Urothelium cell line (cell line): ENCODE measurements around the gene CYP1A2.

ENCODE experiments used
- DNase-seq: peaks from one replicate; pipeline ENCODE4 v3.0.0; 2011; ENCODE audit warnings: low spot score, mixed read lengths
- FAIRE-seq: peaks from 2 replicates; lab custom pipeline; 2011; peaks lifted over from hg19 to GRCh38; lab: Jason Lieb, UNC

CYP1A2 gene

GRCh38 chr15:74787251-74788041, 38.8 kb downstream of the CYP1A2 start:
- DNase-seq (peak; percentile 37), FAIRE-seq (no peak)

- DNase-seq (no peak), FAIRE-seq (no peak)
Observed at GRCh38 chr15:74788042-74788682, 39.5 kb downstream of the CYP1A2 start.

GRCh38 chr15:74788683-74789151, 40.1 kb downstream of the CYP1A2 start:
- DNase-seq (no peak), FAIRE-seq (no peak)

- DNase-seq (no peak), FAIRE-seq (no peak)
Observed at GRCh38 chr15:74789171-74789631, 40.6 kb downstream of the CYP1A2 start.

DNA sequence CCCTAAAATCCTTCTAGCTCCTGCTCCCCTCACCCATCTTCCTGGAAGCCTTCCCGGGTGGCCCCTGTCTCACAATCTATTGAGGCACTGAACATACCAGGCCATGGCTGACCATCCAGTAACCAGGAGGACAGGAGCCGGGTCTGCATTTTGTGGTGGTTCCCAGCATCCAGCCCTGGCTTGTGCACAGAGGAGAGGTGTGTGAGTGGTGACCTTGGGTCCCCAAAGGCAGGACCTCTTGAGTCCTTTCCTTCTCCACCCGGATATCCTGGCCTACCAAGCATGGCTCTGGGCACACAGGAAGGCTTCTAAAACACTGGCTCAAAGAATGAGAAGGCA, 41.1 kb downstream of the CYP1A2 start:
- FAIRE-seq (no peak), DNase-seq (no peak)

DNA sequence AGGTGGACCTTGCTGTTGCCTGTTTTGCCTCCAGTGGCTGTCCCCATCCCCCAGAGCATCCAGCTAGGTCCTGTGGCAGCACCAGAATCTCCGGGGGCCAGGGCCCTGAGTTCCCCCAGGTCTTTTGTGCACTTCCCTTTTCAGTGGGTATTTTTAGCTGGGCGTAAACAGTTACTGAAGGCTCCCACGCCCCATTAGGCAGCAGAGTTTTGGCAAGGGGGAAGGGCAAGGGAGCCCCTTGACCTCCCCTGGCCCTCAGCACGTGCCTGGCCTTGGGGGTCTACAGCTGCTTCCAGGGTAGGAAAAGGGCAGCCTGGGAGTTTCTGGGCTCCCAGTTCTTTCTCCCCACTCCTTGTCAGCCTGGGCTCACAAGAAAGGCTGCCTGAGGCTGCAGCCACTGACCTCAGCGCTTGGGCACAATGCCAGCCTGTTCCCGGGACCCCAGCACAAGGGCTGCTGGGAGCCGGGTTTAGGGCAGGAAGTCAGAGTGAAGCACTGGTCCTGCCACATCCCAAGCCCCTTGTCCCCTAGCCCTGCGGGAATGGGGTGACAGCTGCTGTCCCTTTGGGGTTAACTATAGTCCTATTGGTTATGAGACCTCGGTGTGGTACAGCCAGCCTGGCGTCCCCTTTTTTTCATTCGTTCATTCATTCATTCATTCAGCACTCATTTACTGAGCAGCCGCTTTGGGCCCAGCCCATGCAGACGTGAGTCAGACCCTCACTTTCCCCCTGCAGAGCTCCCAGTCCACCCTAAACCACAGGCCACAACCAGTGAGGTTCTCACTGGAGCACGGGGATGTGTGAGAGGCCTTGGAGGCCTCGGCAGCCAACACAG, 41.7 kb downstream of the CYP1A2 start:
- no peak for FAIRE-seq
- DNase-seq, result peak; percentile 38

GRCh38 chr15:74791007-74791406, 42.4 kb downstream of the CYP1A2 start:
- FAIRE-seq, result no peak
- no peak for DNase-seq

DNA sequence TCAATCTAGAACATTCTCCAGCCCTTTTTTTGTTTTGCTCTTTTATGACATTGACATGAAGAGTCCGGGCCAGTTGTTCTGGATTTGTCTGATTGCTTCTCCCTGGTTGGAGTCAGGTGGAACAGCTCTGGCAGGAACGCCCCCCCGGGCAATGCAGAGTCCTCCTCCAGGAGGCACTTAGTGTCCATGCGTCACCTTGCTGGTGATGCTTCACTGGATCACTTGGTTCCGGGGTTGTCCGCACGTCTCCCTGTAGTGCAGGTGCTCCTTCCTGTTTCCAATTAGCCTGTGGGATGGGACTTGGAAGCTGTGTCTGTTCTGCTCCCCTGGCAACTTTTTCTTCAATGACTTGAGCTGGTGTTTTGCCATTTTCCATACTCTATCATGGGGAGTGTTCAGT, 43.0 kb downstream of the CYP1A2 start:
- no peak for DNase-seq
- FAIRE-seq, result no peak

- no peak for FAIRE-seq
- DNase-seq, result no peak
Observed at GRCh38 chr15:74792227-74793016, 43.8 kb downstream of the CYP1A2 start.

GRCh38 chr15:74793135-74794028, 44.7 kb downstream of the CYP1A2 start:
- DNase-seq, result no peak
- no peak for FAIRE-seq

- no peak for DNase-seq
- no peak for FAIRE-seq
Observed at GRCh38 chr15:74794248-74794969, 45.8 kb downstream of the CYP1A2 start.

- DNase-seq, result no peak
- FAIRE-seq, result no peak
Observed at GRCh38 chr15:74794970-74795349, 46.3 kb downstream of the CYP1A2 start.

DNA sequence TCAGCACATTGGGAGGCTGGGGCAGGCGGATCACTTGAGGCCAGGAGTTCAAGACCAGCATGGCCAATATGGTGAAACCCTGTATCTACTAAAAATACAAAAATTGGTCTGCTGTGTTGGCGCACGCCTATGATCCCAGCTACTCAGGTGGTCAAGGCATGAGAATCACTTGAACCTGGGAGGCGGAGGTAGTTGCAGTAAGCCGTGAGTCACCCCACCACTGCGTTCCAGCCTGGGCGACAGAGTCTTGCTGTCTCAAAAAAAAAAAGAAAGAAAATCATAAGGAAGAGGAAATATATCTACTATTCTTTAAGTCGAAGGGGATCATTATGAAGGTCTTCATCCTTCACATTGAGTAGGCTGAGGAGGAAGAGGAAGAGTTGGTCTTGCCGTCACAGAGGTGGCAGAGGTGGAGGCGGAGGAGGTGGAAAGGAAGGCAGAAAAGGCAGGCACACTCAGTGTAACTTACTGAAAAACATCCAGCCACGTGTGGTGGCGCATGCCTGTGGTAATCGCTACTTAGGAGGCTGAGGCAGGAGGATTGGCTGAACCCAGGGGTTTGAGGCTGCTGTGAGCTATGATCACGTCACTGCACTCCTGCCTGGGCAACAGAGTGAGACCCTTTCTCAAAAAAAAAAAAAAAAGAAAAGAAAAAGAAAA, 47.5 kb downstream of the CYP1A2 start:
- DNase-seq (no peak), FAIRE-seq (no peak)

DNA sequence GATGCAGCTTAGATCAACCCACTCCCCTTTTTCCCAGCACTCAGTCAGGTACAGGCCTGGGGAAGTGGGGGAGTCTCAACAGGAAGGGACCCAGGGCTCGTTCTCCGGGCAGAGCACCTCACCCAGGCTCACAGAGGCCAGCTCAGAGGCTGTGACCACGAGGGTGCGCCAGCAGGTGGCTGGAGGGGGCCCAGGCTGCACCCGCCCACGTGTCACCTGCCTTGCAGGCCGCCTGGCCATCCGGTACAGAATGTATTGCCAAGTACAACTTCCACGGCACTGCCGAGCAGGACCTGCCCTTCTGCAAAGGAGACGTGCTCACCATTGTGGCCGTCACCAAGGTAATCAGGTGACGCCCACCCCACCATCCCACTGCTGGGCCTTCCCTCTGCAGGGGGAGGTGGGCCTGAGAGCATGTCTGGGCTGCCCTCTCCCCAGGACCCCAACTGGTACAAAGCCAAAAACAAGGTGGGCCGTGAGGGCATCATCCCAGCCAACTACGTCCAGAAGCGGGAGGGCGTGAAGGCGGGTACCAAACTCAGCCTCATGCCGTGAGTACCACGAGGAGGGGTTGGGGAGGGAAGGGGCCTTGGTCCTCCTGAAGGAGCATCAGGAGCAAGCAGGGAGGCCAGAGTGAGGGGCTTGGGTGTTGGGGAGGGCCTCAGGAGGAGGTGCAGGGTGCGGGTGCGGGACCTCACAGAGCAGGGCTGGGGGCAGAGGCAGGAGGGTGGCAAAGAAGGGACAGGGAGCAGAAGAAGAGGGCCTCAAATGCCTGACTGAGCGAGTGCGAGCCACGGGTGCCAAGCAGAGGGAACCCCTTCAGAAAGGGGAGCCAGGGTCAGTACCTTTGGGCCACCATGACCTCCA, 50.0 kb downstream of the CYP1A2 start:
- DNase-seq (no peak), FAIRE-seq (no peak)

GRCh38 chr15:74799255-74799855, 50.7 kb downstream of the CYP1A2 start:
- no peak for FAIRE-seq
- no peak for DNase-seq

DNA sequence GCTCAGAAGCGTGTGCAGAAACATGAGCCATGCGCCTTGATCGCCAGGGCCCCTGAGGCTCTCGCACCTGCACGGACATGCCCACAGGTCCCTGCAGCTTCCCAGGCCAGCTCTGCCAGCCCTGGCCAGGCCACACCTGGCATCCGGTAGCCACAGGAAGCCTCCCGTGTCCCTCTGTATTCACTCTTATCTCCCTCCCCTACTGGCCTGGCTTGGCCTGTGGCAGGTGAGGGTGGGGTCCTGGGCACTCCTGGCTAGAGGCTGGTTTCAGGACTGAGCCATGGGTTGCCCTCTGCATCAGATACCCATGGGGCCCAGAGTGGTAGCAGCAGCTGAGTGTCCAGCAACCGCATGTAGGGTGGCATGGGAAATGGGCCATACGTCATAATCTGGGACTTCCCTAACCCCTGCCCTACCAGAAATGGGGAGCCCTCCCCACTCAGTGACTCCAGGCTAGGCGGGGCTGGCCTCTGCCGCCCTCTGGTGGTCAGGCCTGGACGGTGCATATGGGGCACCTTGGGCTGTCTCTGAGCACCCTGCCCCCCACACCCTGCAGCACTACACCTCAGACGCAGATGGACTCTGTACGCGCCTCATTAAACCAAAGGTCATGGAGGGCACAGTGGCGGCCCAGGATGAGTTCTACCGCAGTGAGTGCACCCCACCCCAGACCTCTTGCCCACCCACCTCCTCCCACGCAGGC, 51.4 kb downstream of the CYP1A2 start:
- FAIRE-seq (peak; percentile 30), DNase-seq (peak; percentile 85)
